Thyroid gland (tissue), 4 donors: ENCODE measurements around the gene KRTAP4-6. TPM values are rescaled to one million over a fixed set of nuclear protein-coding genes. Genes with fewer than 3 reads are reported as not detected.
"Not testable (repeated sequence)": the region's sequence is repeated elsewhere in the genome, so short reads cannot be mapped to it uniquely, and the experiment has no call there.

Experiments
- DNase-seq, 2 donors: peaks; one replicate each; pipeline ENCODE4 v3.0.0-alpha.2; 2019
- H3K27ac ChIP-seq, 3 donors: fragments of 200-600 bp; sonication (generic); 1 replicate in 2 of 3; 2 replicates in 1 of 3; pipeline ENCODE4 v1.5.1; 2016 to 2019; ENCODE audit warnings: mild to moderate bottlenecking in 1 of 3, moderate library complexity in 1 of 3
- H3K27me3 ChIP-seq: fragments of 200-600 bp; sonication (generic); one replicate; pipeline ENCODE4 v1.5.1; 2019
- H3K36me3 ChIP-seq, 2 donors: fragments of 200-600 bp; sonication (generic); one replicate each; pipeline ENCODE4 v1.5.1; 2016 to 2019
- H3K4me1 ChIP-seq, 2 donors: fragments of 200-600 bp; sonication (generic); one replicate each; pipeline ENCODE4 v1.5.1; 2017 to 2019
- H3K4me3 ChIP-seq, 3 donors: fragments of 200-600 bp; sonication (generic); replicated peaks in 1 of 3; 1 replicate in 2 of 3; 2 replicates in 1 of 3; pipeline ENCODE4 v1.5.1; 2016; ENCODE audit warnings: mild to moderate bottlenecking in 1 of 3
- H3K9me3 ChIP-seq: fragments of 200-600 bp; sonication (generic); one replicate; pipeline ENCODE4 v1.5.1; 2017
- CTCF ChIP-seq, 6 experiments: fragments of 200-600 bp in 3 of 6; fragments of 450-650 bp in 3 of 6; sonication (generic) in 3 of 6; IDR thresholded peaks; one replicate each; pipeline ENCODE4 v1.5.1; 2016 to 2019; ENCODE audit warnings: antibody characterized with exemption in 6 of 6, mild to moderate bottlenecking in 2 of 6, inconsistent platforms in 1 of 6, moderate library complexity in 1 of 6
- POLR2A ChIP-seq, 2 donors: fragments of 450-650 bp; IDR thresholded peaks; one replicate each; pipeline ENCODE4 v1.6.1; 2017; ENCODE audit warnings: antibody characterized with exemption in 2 of 2, mild to moderate bottlenecking in 2 of 2, moderate library complexity in 1 of 2
- WGBS, 2 donors: methylation state at CpG; one replicate each; pipeline ENCODE4 v1.1.5; 2017; 5-methylcytosine and 5-hydroxymethylcytosine counted together
- intact Hi-C: fragments of 100-400 bp; cut with DNase I; formaldehyde crosslinking; loops from one replicate; pipeline ENCODE4 v1.15.1; 2023
- total RNA-seq, 4 donors: library from RNA; depleted of rRNA; stranded (reverse); fragments of >200 nt; gene quantifications; one replicate each; pipeline ENCODE4 v1.2.3, GENCODE V29; 2016

The KRTAP4-6 gene
- total RNA-seq, 4 donors from 2014 or later: not detected

DNA sequence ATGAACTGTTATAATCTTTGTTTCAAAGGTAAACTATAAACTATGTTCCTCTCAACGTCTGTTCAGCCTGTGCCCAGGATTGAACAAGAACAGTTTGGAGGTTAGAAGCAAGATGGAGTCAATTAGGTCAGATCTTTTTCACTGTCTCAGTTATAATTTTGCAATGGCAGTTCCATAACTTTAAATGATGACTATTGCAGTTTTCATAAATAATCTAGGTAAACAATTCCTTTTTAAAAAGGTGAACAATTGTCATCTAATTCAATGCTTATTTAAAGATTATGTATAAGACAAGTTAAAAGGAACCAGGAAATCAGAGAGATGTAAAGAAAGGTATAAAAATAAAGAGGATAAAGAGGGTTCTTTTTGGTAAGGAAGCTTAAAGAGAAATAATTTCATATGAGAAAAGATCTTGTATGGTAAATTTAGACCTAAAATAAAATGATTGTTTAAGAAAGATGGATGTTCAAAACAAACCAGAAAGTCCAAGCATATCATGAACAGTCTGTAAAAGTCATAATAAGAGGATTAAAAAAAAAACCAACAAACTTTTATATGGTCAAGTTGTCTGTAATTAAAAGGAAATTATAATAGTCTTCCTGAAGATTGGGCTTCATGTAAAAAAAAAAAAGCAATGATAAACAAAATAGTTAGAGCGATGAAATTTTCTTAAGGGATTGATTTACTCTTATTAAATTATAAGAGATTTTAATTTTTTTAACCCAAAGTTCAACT lies 29.0 kb downstream of the KRTAP4-6 start:
- TF ChIP-seq CTCF (IDR thresholded peaks at IDR 0.05) (no peak), POLR2A (IDR thresholded peaks at IDR 0.05) (no peak)
- no peaks in the 10 kb centered on the region for H3K36me3 ChIP-seq
- H3K27ac ChIP-seq: no peak overlapping the region
- no peak for DNase-seq
- H3K27me3 ChIP-seq: no peaks in the 10 kb centered on the region
- intact Hi-C loops: no loop called here
- H3K4me1 ChIP-seq: no peaks in the 10 kb centered on the region
- H3K9me3 ChIP-seq: no peaks in the 10 kb centered on the region
- WGBS, 2 donors: 82 to 84% methylated on average over 2 of the region's 2 CpGs
- no peak overlapping the region for H3K4me3 ChIP-seq

- H3K27ac ChIP-seq, DNase-seq, H3K9me3 ChIP-seq, intact Hi-C loops, H3K4me3 ChIP-seq, H3K4me1 ChIP-seq, H3K36me3 ChIP-seq, H3K27me3 ChIP-seq: not testable (repeated sequence)
- whole genome bisulfite sequencing, 2 donors: 0 to 13% methylated on average over 1 of the region's 1 CpG
These were observed 31.5 kb downstream of the KRTAP4-6 start for GRCh38 chr17:41108728-41109386.

DNA sequence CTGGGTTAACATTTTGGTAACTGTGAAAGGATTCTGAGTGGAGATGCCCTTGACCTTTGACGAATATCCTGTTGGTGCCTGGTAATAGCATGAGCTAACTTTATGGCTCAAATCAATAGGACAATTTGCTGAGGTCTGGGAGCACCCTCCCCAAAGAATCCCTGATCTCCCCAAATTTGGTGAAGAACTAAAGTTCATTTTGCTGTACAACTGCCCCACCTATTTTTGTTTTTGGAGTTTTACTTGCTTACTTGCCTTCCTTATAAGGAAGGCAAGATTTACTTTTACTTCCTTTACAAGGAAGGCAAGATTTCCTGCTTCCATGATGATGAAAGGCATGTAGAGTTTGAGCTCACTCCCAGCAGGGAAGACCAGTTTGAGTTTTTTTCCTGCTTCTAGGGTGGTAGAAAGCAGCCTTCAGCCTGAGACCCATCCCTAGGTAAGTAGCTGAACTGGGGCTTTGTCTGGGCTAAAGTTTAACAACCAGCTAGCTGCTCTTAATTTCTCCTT lies 32.3 kb downstream of the KRTAP4-6 start:
- Histone ChIP-seq H3K27me3 (no peaks in the 10 kb centered on the region), H3K4me3 (no peak overlapping the region), H3K4me1 (no peaks in the 10 kb centered on the region), H3K9me3 (no peaks in the 10 kb centered on the region), H3K36me3 (no peaks in the 10 kb centered on the region), H3K27ac (no peak overlapping the region)
- no peak for TF ChIP-seq CTCF (IDR thresholded peaks at IDR 0.05)
- TF ChIP-seq POLR2A (IDR thresholded peaks at IDR 0.05): no peak
- intact Hi-C loops: no loop called here
- WGBS, 2 donors: 74 to 82% methylated on average over 1 of the region's 1 CpG
- DNase-seq: no peak

DNA sequence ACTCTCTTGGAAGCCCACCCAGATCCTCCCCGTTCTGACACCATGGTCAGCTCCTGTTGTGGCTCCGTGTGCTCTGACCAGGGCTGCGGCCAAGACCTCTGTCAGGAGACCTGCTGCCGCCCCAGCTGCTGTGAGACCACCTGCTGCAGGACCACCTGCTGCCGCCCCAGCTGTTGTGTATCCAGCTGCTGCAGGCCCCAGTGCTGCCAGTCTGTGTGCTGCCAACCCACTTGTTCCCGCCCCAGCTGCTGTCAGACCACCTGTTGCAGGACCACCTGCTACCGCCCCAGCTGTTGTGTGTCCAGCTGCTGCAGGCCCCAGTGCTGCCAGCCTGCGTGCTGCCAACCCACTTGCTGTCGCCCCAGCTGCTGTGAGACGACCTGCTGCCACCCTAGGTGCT lies 35.0 kb downstream of the KRTAP4-6 start, which contains the start of gene KRTAP4-9:
TSS of gene KRTAP4-9 (plus strand) at position 43 of the 400 bp plus-strand sequence. CDS start at position 43, 0 bp downstream.
- H3K4me1 ChIP-seq, H3K4me3 ChIP-seq, intact Hi-C loops, H3K9me3 ChIP-seq, DNase-seq, H3K27me3 ChIP-seq, H3K36me3 ChIP-seq, H3K27ac ChIP-seq: not testable (repeated sequence)
- 63 to 77% methylated on average over 2 to 7 of the region's 10 CpGs for WGBS, 2 donors

DNA sequence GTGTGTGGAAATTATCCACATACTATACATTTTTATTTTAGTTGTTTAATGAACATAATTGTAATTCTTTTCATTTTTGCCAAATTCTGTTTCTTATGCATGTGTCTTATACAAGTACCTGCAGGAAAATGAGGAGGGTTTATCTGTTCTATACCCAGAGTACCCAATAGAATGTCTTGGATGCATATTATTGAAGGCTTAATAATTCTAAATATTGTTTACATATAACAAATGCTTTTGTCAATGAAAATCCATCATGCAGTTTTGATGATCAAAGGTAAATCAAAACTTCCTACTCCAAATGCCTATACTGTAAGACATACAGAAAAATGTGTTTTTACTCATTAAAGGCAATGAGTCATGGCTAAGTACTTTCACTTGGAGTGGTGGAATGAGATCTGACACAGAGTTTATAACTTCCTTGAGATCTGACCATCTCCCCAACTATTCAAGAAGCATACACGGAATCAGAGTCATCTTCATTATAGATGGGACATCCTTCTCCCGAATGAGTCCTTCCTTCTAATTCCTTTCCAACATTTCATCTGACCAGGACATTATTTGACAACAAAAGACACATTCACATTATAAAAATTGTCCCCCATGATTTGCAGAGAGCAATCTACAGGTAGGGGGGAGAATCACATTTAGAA lies 35.8 kb downstream of the KRTAP4-6 start:
- intact Hi-C loops, H3K36me3 ChIP-seq, H3K4me1 ChIP-seq, H3K9me3 ChIP-seq, H3K27ac ChIP-seq, DNase-seq, H3K27me3 ChIP-seq, H3K4me3 ChIP-seq: not testable (repeated sequence)
- 74 to 75% methylated on average over 2 of the region's 2 CpGs for WGBS, 2 donors

DNA sequence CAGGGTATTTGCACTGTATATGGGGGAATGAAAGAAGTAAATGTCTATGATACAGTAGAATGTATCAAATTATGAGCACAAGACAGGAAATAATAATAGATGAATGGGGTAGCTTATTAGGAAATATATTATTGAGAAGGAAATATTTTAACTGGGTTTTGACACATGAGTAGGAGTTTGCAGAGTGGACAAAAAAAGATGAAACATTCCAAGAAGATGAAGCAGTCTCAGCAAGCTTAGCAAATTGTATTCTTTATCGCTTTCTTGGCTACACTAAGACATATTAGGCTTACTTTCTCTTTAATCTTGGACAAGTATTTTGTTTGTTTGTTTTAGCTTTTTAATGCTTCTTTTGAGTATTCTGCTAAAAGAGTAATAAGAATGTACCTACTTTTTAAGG lies 36.4 kb downstream of the KRTAP4-6 start:
- no peak for DNase-seq
- Histone ChIP-seq H3K4me1 (no peaks in the 10 kb centered on the region), H3K27me3 (no peaks in the 10 kb centered on the region), H3K36me3 (no peaks in the 10 kb centered on the region), H3K9me3 (no peaks in the 10 kb centered on the region), H3K4me3 (no peak overlapping the region), H3K27ac (no peak overlapping the region)
- no peak for TF ChIP-seq CTCF (IDR thresholded peaks at IDR 0.05)
- no peak for TF ChIP-seq POLR2A (IDR thresholded peaks at IDR 0.05)
- 88 to 94% methylated on average over 1 of the region's 1 CpG for WGBS, 2 donors
- intact Hi-C loops: no loop called here
